Fibroblast of lung (primary cell): ENCODE data around the gene LITAF.

Experiments used
- CTCF ChIP-seq, 2 donors: IDR thresholded peaks in 1 of 2; conservative IDR thresholded peaks in 1 of 2; 1 replicate in 1 of 2; 2 replicates in 1 of 2; pipeline ENCODE4 v1.5.1; 2011 to 2012; ENCODE audit warnings: low read length in 2 of 2, control low read depth in 1 of 2, inconsistent platforms in 1 of 2, low read depth in 1 of 2, mild to moderate bottlenecking in 1 of 2
- EZH2 ChIP-seq: IDR thresholded peaks from 2 replicates; pipeline ENCODE4 v1.5.1; 2012; ENCODE audit warnings: low read length, control low read depth, mild to moderate bottlenecking; ENCODE audit errors: missing control alignments

GRCh38 chr16:11535494-11535893 is 51.2 kb downstream of the LITAF start:
- TF ChIP-seq EZH2: no peak
- no peak for TF ChIP-seq CTCF (conservative IDR thresholded peaks at IDR 0.05 in 1 of 2, IDR thresholded peaks at IDR 0.05 in 1 of 2; ENCODE audit: low read depth in 1 of 2, low read length in 2 of 2)
